ENCODE data around the gene MKI67. TPM values are rescaled to one million over a fixed set of nuclear protein-coding genes. Genes with fewer than 3 reads are reported as not detected.

MKI67 gene
- total RNA-seq, 2 donors from 2014 or later, result 217 to 249 TPM

DNA sequence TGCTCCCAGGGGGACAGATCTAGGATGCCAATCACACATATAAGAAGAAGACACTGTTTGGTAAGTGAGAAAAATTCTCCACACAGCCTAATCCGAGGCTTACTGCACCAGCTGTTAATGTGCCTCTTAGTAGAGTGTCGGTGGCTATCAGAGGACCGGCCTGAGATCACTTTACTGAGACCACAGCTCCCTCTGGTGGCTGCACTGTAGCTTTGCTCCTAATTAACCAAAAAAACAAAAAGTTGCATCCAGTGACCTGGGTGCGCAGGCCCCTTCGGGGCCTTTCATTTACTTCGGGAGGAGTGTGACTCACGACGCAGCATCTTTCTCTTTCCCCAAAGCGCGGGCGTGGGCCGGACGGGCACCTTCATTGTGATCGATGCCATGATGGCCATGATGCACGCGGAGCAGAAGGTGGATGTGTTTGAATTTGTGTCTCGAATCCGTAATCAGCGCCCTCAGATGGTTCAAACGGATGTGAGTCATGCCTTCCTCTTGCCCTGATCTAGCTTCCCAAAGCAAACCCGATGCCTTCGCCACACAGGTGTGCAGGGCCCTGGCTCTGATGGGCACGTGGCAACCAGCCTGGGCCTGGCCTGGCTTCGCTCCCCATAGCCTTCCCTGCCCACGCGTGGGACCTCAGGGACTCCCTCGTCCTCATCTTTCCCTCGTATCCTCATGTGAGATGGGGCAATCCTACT, 56.7 kb downstream of the MKI67 start:
- Mint-ChIP-seq H3K36me3 (ENCODE audit: insufficient read depth in 2 of 2) (peaks cover 19 to 36% of the 10 kb centered on the region in 2 donors), H3K9me3 (peaks cover 3% of the 10 kb centered on the region in 2 donors), H3K27me3 (ENCODE audit: low read depth) (no peaks in the 10 kb centered on the region), H3K4me3 (no peak overlapping the region), H3K4me1 (ENCODE audit: low read depth) (peaks cover 31% of the 10 kb centered on the region), H3K27ac (no peak overlapping the region)
- peak; percentile 78 to 81 for DNase-seq
- peak; percentile 26 to 37 for ATAC-seq (replicated peaks in 1 of 2)

GRCh38 chr10:128068398-128069285, 57.6 kb downstream of the MKI67 start:
- peaks cover 3% of the 10 kb centered on the region in 2 donors for H3K9me3 Mint-ChIP-seq
- H3K4me1 Mint-ChIP-seq (ENCODE audit: low read depth), result peaks cover 40% of the 10 kb centered on the region
- DNase-seq (no peak), ATAC-seq (replicated peaks in 1 of 2) (peak in 1 of 2 donors; percentile 1)
- H3K36me3 Mint-ChIP-seq (ENCODE audit: insufficient read depth in 2 of 2), result peaks cover 16 to 36% of the 10 kb centered on the region in 2 donors
- no peaks in the 10 kb centered on the region for H3K27me3 Mint-ChIP-seq (ENCODE audit: low read depth)
- H3K4me3 Mint-ChIP-seq, result no peak overlapping the region
- no peak overlapping the region for H3K27ac Mint-ChIP-seq

DNA sequence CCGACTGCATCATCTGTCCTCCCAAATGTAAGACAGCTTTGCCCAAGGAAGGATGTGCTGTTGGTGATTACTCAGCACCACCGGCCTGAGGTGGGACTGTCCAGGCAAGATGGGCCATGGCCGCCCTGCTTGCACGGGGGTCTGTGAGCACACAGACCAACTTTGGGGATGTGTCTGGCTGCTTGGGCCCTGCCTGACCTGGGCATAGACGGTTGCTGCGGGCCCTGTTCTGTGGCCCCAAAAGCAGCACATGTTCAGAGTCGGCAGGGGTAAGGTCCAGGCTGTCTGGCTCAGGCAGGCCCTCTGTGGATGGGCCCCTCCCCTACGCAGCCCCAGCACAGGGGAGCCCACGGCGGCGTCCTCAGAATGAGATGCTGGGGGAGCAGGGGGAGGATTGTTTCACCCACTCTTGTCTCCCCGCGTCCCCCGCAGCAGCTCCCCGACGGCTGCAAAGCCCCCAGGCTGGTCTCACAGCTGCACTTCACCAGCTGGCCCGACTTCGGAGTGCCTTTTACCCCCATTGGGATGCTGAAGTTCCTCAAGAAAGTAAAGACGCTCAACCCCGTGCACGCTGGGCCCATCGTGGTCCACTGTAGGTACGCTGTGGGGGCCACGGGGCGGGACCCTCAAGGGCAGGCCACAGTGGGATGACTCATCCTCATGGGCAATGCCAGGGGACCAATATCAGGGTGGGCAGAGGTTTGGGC, 58.4 kb downstream of the MKI67 start:
- ATAC-seq (replicated peaks in 1 of 2) (no peak), DNase-seq (no peak)
- Mint-ChIP-seq H3K4me3 (no peak overlapping the region), H3K27ac (no peak overlapping the region), H3K27me3 (ENCODE audit: low read depth) (no peaks in the 10 kb centered on the region), H3K9me3 (peaks cover 3% of the 10 kb centered on the region in 2 donors), H3K4me1 (ENCODE audit: low read depth) (peaks cover 48% of the 10 kb centered on the region), H3K36me3 (ENCODE audit: insufficient read depth in 2 of 2) (peaks cover 16 to 33% of the 10 kb centered on the region in 2 donors)

DNA sequence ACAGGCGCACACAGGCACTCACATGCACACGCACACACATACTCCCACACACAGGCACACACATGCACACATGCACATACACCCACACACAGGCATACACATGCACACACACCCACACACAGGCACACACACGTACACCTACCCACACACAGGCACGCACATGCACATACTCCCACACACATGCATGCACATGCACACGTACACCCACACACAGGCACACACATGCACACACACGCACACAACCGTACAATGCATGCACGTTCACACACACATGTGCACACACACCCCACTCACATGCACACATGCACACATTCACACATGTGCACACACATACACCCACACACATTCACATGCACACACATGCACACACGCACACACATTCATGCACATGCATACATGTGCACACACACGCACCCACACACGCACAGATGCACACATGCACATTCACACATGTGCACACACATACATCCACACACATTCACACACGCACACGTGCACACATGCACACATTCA, 59.3 kb downstream of the MKI67 start:
- H3K27me3 Mint-ChIP-seq (ENCODE audit: low read depth), result no peaks in the 10 kb centered on the region
- no peak for ATAC-seq (replicated peaks in 1 of 2)
- H3K4me1 Mint-ChIP-seq (ENCODE audit: low read depth), result peaks cover 57% of the 10 kb centered on the region
- peaks cover 3% of the 10 kb centered on the region in 2 donors for H3K9me3 Mint-ChIP-seq
- DNase-seq, result no peak
- no peak overlapping the region for H3K27ac Mint-ChIP-seq
- H3K36me3 Mint-ChIP-seq (ENCODE audit: insufficient read depth in 2 of 2), result peaks cover 15 to 32% of the 10 kb centered on the region in 2 donors
- no peak overlapping the region for H3K4me3 Mint-ChIP-seq

GRCh38 chr10:128065881-128066534, 60.2 kb downstream of the MKI67 start:
- Mint-ChIP-seq H3K4me3 (peak overlapping the region in 1 of 2 donors; percentile 43), H3K27me3 (ENCODE audit: low read depth) (no peaks in the 10 kb centered on the region), H3K4me1 (ENCODE audit: low read depth) (peaks cover 58% of the 10 kb centered on the region), H3K27ac (no peak overlapping the region), H3K9me3 (peaks cover 3% of the 10 kb centered on the region in 2 donors), H3K36me3 (ENCODE audit: insufficient read depth in 2 of 2) (peaks cover 15 to 28% of the 10 kb centered on the region in 2 donors)
- ATAC-seq (replicated peaks in 1 of 2) (no peak), DNase-seq (no peak)

- peaks cover 3% of the 10 kb centered on the region in 2 donors for H3K9me3 Mint-ChIP-seq
- H3K4me3 Mint-ChIP-seq, result peak overlapping the region; percentile 63 to 73
- ATAC-seq (replicated peaks in 1 of 2) (no peak), DNase-seq (no peak)
- peaks cover 16 to 28% of the 10 kb centered on the region in 2 donors for H3K36me3 Mint-ChIP-seq (ENCODE audit: insufficient read depth in 2 of 2)
- H3K4me1 Mint-ChIP-seq (ENCODE audit: low read depth), result peaks cover 60% of the 10 kb centered on the region
- peak overlapping the region; percentile 78 for H3K27ac Mint-ChIP-seq
- H3K27me3 Mint-ChIP-seq (ENCODE audit: low read depth), result no peaks in the 10 kb centered on the region
Observed at GRCh38 chr10:128064970-128065580, 61.1 kb downstream of the MKI67 start.

GRCh38 chr10:128064108-128064969, 61.9 kb downstream of the MKI67 start:
- peaks cover 67% of the 10 kb centered on the region for H3K4me1 Mint-ChIP-seq (ENCODE audit: low read depth)
- H3K27me3 Mint-ChIP-seq (ENCODE audit: low read depth), result no peaks in the 10 kb centered on the region
- peak; percentile 81 to 88 for ATAC-seq (replicated peaks in 1 of 2)
- H3K36me3 Mint-ChIP-seq (ENCODE audit: insufficient read depth in 2 of 2), result peaks cover 19 to 28% of the 10 kb centered on the region in 2 donors
- peaks cover 3% of the 10 kb centered on the region in 2 donors for H3K9me3 Mint-ChIP-seq
- peak; percentile 72 to 84 for DNase-seq
- H3K4me3 Mint-ChIP-seq, result peak overlapping the region; percentile 63 to 73
- H3K27ac Mint-ChIP-seq, result peak overlapping the region; percentile 78

DNA sequence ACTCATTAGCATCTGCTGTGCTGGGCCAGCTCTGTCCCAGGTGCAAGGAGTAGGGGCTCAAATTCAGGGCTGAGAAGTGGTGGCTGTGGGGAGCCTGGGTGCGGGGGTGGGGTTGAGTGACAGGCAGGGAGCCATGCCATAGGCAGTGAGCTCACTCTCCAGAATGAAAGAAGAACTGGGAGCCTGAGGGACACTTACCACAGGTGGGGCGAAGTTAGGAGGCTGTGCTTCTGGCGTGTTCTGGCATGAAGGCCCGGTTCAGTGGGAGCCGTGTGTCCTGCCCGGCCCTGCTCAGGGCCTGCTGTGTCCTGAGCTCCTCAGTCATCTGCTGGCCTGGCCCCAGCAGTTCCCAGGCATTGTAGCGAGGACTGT, 62.5 kb downstream of the MKI67 start:
- H3K27ac Mint-ChIP-seq, result peak overlapping the region; percentile 94
- H3K9me3 Mint-ChIP-seq, result peaks cover 3% of the 10 kb centered on the region in 2 donors
- H3K4me3 Mint-ChIP-seq, result peak overlapping the region; percentile 63 to 73
- H3K36me3 Mint-ChIP-seq (ENCODE audit: insufficient read depth in 2 of 2), result peaks cover 21 to 28% of the 10 kb centered on the region in 2 donors
- no peaks in the 10 kb centered on the region for H3K27me3 Mint-ChIP-seq (ENCODE audit: low read depth)
- H3K4me1 Mint-ChIP-seq (ENCODE audit: low read depth), result peaks cover 70% of the 10 kb centered on the region
- DNase-seq, result peak; percentile 25 to 36
- ATAC-seq (replicated peaks in 1 of 2), result no peak

GRCh38 chr10:128062881-128063563, 63.2 kb downstream of the MKI67 start:
- Mint-ChIP-seq H3K9me3 (peaks cover 3% of the 10 kb centered on the region in 2 donors), H3K4me3 (peak overlapping the region; percentile 63 to 73), H3K27ac (peak overlapping the region; percentile 94), H3K36me3 (ENCODE audit: insufficient read depth in 2 of 2) (peaks cover 21 to 28% of the 10 kb centered on the region in 2 donors), H3K4me1 (ENCODE audit: low read depth) (peaks cover 70% of the 10 kb centered on the region), H3K27me3 (ENCODE audit: low read depth) (no peaks in the 10 kb centered on the region)
- DNase-seq (peak; percentile 40 to 52), ATAC-seq (replicated peaks in 1 of 2) (peak in 1 of 2 donors; percentile 13)

- ATAC-seq (replicated peaks in 1 of 2) (no peak), DNase-seq (no peak)
- Mint-ChIP-seq H3K4me3 (peak overlapping the region; percentile 63 to 73), H3K4me1 (ENCODE audit: low read depth) (peaks cover 68% of the 10 kb centered on the region), H3K36me3 (ENCODE audit: insufficient read depth in 2 of 2) (peaks cover 23 to 25% of the 10 kb centered on the region in 2 donors), H3K27me3 (ENCODE audit: low read depth) (no peaks in the 10 kb centered on the region), H3K9me3 (peaks cover 3% of the 10 kb centered on the region in 2 donors), H3K27ac (peak overlapping the region; percentile 94)
Observed at GRCh38 chr10:128062331-128062880, 63.8 kb downstream of the MKI67 start.

All from activated T-cell treated with anti-CD3 and anti-CD28 coated beads, Interleukin-2, amount 50 U/mL, for 72 hours (primary cell).